H1 (cell line): ENCODE measurements around the gene ERG28. TPM values are rescaled to one million over a fixed set of nuclear protein-coding genes. Genes with fewer than 3 reads are reported as not detected.

Experiments used
- CTCF ChIA-PET: fragments of 300-600 bp; sonication (Branson Sonifier 250); formaldehyde crosslinking; loops from one replicate; lab custom pipeline; 2021; ENCODE audit not compliant: partially characterized antibody; lab: Charles Lee
- POLR2A ChIA-PET: fragments of 300-600 bp; sonication (Branson Sonifier 250); formaldehyde crosslinking; loops from one replicate; lab custom pipeline; 2021; ENCODE audit warnings: inconsistent platforms; ENCODE audit not compliant: partially characterized antibody; lab: Charles Lee
- DNase-seq, 2 experiments: peaks; one replicate each; pipeline versions ENCODE4 v3.0.0 to v3.0.0-alpha.2; 2010 to 2022; ENCODE audit warnings: low spot score in 2 of 2, low read depth in 1 of 2, mixed read lengths in 1 of 2
- FAIRE-seq: peaks from 2 replicates; lab custom pipeline; 2011; peaks lifted over from hg19 to GRCh38; lab: Jason Lieb, UNC
- H2AFZ ChIP-seq: 2 replicates; pipeline ENCODE4 v1.8.1; 2012; ENCODE audit warnings: low read length, inconsistent platforms
- H2AK5ac ChIP-seq: 2 replicates; pipeline ENCODE4 v1.6.1; 2013; ENCODE audit warnings: low read depth, low read length
- H2BK120ac ChIP-seq: replicated peaks from 2 replicates; pipeline ENCODE3; 2013; ENCODE audit warnings: low read depth, low read length, inconsistent platforms
- H2BK12ac ChIP-seq: 2 replicates; pipeline ENCODE4 v1.6.1; 2013; ENCODE audit warnings: low read depth, low read length
- H2BK15ac ChIP-seq: 2 replicates; pipeline ENCODE4 v1.6.1; 2013; ENCODE audit warnings: low read length
- H2BK20ac ChIP-seq: 2 replicates; pipeline ENCODE4 v1.6.1; 2013; ENCODE audit warnings: low read length
- H2BK5ac ChIP-seq: 2 replicates; pipeline ENCODE4 v1.6.1; 2013; ENCODE audit warnings: low read depth, low read length
- H3K14ac ChIP-seq: 2 replicates; pipeline ENCODE4 v1.6.1; 2013; ENCODE audit warnings: inconsistent platforms; ENCODE audit not compliant: insufficient read length
- H3K18ac ChIP-seq: 2 replicates; pipeline ENCODE4 v1.6.1; 2013; ENCODE audit warnings: low read length; ENCODE audit errors: extremely low read depth
- H3K23ac ChIP-seq: 2 replicates; pipeline ENCODE4 v1.6.1; 2013; ENCODE audit warnings: inconsistent platforms; ENCODE audit not compliant: insufficient read length
- H3K23me2 ChIP-seq: 2 replicates; pipeline ENCODE4 v1.6.1; 2013; ENCODE audit warnings: low read depth, low read length
- H3K27ac ChIP-seq: 2 replicates; pipeline ENCODE4 v1.6.1; 2011; ENCODE audit warnings: low read depth, low read length, inconsistent platforms
- H3K27me3 ChIP-seq, 4 experiments: replicated peaks in 1 of 4; 1 replicate in 1 of 4; 2 replicates in 3 of 4; pipeline versions ENCODE4 v1.6.1 to v1.8.1; 2011 to 2013; ENCODE audit warnings: low read length in 3 of 4, mild to moderate bottlenecking in 3 of 4, inconsistent platforms in 2 of 4, mixed read lengths in 2 of 4, moderate library complexity in 1 of 4; ENCODE audit not compliant: control insufficient read depth in 3 of 4, insufficient read depth in 3 of 4; ENCODE audit errors: extremely low read depth in 1 of 4
- H3K36me3 ChIP-seq, 4 experiments: 2 replicates each; pipeline versions ENCODE4 v1.6.1 to v1.8.1; 2011 to 2013; ENCODE audit warnings: mild to moderate bottlenecking in 4 of 4, low read length in 3 of 4, moderate library complexity in 2 of 4, control low read depth in 1 of 4, inconsistent platforms in 1 of 4; ENCODE audit not compliant: insufficient read depth in 4 of 4, control insufficient read depth in 2 of 4
- H3K4ac ChIP-seq: replicated peaks from 2 replicates; pipeline ENCODE3; 2013; ENCODE audit warnings: low read length, low read depth, mixed read lengths, inconsistent platforms; ENCODE audit not compliant: insufficient read length
- H3K4me1 ChIP-seq, 4 experiments: replicated peaks in 1 of 4; 1 replicate in 1 of 4; 2 replicates in 3 of 4; pipeline versions ENCODE4 v1.6.1 to v1.8.1; 2011 to 2013; ENCODE audit warnings: low read length in 3 of 4, inconsistent platforms in 2 of 4, mixed read lengths in 1 of 4; ENCODE audit not compliant: insufficient read depth in 4 of 4, control insufficient read depth in 3 of 4
- H3K4me2 ChIP-seq, 2 experiments: 2 replicates each; pipeline versions ENCODE4 v1.6.1 to v1.8.1; 2011 to 2013; ENCODE audit warnings: low read depth in 2 of 2, low read length in 2 of 2, control low read depth in 1 of 2, inconsistent platforms in 1 of 2, mild to moderate bottlenecking in 1 of 2; ENCODE audit not compliant: insufficient read depth in 1 of 2
- H3K4me3 ChIP-seq, 4 experiments: fragments of 200-600, 300-600 bp in 1 of 4; sonication (generic), shearing (Covaris generic), sonication (Bioruptor Twin) in 1 of 4; 2 replicates each; pipeline versions ENCODE4 v1.5.1 to v1.8.1; 2011 to 2016; ENCODE audit warnings: low read length in 4 of 4, low read depth in 3 of 4, control low read depth in 2 of 4, inconsistent platforms in 2 of 4, mild to moderate bottlenecking in 2 of 4, mixed read lengths in 1 of 4, moderate library complexity in 1 of 4; ENCODE audit not compliant: insufficient read depth in 2 of 4; ENCODE audit errors: extremely low read depth in 1 of 4
- H3K56ac ChIP-seq: replicated peaks from 2 replicates; pipeline ENCODE3; 2013; ENCODE audit warnings: low read depth, mild to moderate bottlenecking, mixed read lengths, low read length, inconsistent platforms; ENCODE audit not compliant: insufficient read length
- H3K79me1 ChIP-seq: 2 replicates; pipeline ENCODE4 v1.6.1; 2013; ENCODE audit warnings: low read depth, low read length, control low read depth
- H3K79me2 ChIP-seq, 2 experiments: 2 replicates each; pipeline versions ENCODE4 v1.6.1 to v1.8.1; 2012 to 2013; ENCODE audit warnings: low read length in 2 of 2, mild to moderate bottlenecking in 2 of 2, inconsistent platforms in 1 of 2; ENCODE audit not compliant: insufficient read depth in 2 of 2, control insufficient read depth in 1 of 2
- H3K9ac ChIP-seq, 4 experiments: replicated peaks in 1 of 4; 1 replicate in 1 of 4; 2 replicates in 3 of 4; pipeline versions ENCODE4 v1.6.1 to v1.8.1; 2011 to 2013; ENCODE audit warnings: low read depth in 3 of 4, low read length in 3 of 4, control low read depth in 2 of 4, mild to moderate bottlenecking in 2 of 4, moderate library complexity in 2 of 4, inconsistent platforms in 1 of 4; ENCODE audit errors: extremely low read depth in 1 of 4
- H3K9me3 ChIP-seq, 2 experiments: 2 replicates each; pipeline versions ENCODE4 v1.6.1 to v1.8.1; 2012 to 2013; ENCODE audit warnings: mild to moderate bottlenecking in 2 of 2, moderate library complexity in 2 of 2, control low read depth in 1 of 2, inconsistent platforms in 1 of 2, low read depth in 1 of 2, low read length in 1 of 2, mixed read lengths in 1 of 2; ENCODE audit not compliant: insufficient read depth in 2 of 2
- H4K20me1 ChIP-seq, 2 experiments: replicated peaks in 1 of 2; 2 replicates each; pipeline versions ENCODE3 to v1.8.1; 2011 to 2013; ENCODE audit warnings: inconsistent platforms in 2 of 2, low read length in 2 of 2, mild to moderate bottlenecking in 1 of 2; ENCODE audit not compliant: insufficient read depth in 2 of 2, control insufficient read depth in 1 of 2
- H4K5ac ChIP-seq: 2 replicates; pipeline ENCODE4 v1.6.1; 2013; ENCODE audit warnings: low read length, low read depth, mixed read lengths, inconsistent platforms; ENCODE audit not compliant: insufficient read length
- H4K8ac ChIP-seq: 2 replicates; pipeline ENCODE4 v1.8.0; 2013; ENCODE audit warnings: mild to moderate bottlenecking, moderate library complexity, low read length, inconsistent platforms; ENCODE audit not compliant: insufficient read depth; ENCODE audit errors: extremely low read depth
- H4K91ac ChIP-seq: replicated peaks from 2 replicates; pipeline ENCODE3; 2013; ENCODE audit warnings: low read length, mixed read lengths, inconsistent platforms; ENCODE audit not compliant: insufficient read length
- EGR1 ChIP-seq: IDR thresholded peaks from 2 replicates; pipeline ENCODE4 v1.6.1; 2011; ENCODE audit warnings: low read depth, low read length, borderline replicate concordance
- EP300 ChIP-seq, 2 experiments: IDR thresholded peaks; 1 replicate in 1 of 2; 2 replicates in 1 of 2; pipeline ENCODE4 v1.6.1; 2011 to 2012; ENCODE audit warnings: low read depth in 2 of 2, low read length in 2 of 2, mild to moderate bottlenecking in 2 of 2, borderline replicate concordance in 1 of 2, inconsistent platforms in 1 of 2, moderate library complexity in 1 of 2
- JUN ChIP-seq: IDR thresholded peaks from 2 replicates; pipeline ENCODE4 v1.6.1; 2011; ENCODE audit warnings: low read depth, mild to moderate bottlenecking, improper control_type of control experiment, low read length
- KDM5A ChIP-seq: fragments of 200-600 bp; IDR thresholded peaks from 2 replicates; pipeline ENCODE4 v1.7.1; 2012; ENCODE audit warnings: mild to moderate bottlenecking, low read length, inconsistent platforms, mixed read lengths
- ZNF274 ChIP-seq: IDR thresholded peaks from 2 replicates; pipeline ENCODE4 v1.7.0; 2012; ENCODE audit warnings: low read length, borderline replicate concordance; ENCODE audit errors: extremely low read depth
- WGBS, 2 experiments: shearing (Covaris generic) in 1 of 2; methylation state at CpG; one replicate each; pipeline versions ENCODE4 v1.1.6 to v1.1.7; 2013 to 2015; ENCODE audit warnings: low lambda C conversion rate in 2 of 2, mixed read lengths in 2 of 2, inconsistent platforms in 1 of 2, low coverage in 1 of 2, missing lambda C conversion rate in 1 of 2; ENCODE audit not compliant: insufficient replicate concordance in 2 of 2, insufficient coverage in 1 of 2, insufficient read length in 1 of 2; ENCODE audit errors: extremely low coverage in 1 of 2, missing lambda C conversion rate in 1 of 2; 5-methylcytosine and 5-hydroxymethylcytosine counted together
- polyA plus RNA-seq, 7 experiments: library from polyadenylated mRNA; depleted of rRNA in 3 of 7; stranded (reverse) in 5 of 7; unstranded in 2 of 7; fragments of >200 nt in 5 of 7; fragments of 200-250 nt in 2 of 7; gene quantifications; 1 replicate in 5 of 7; 2 replicates in 1 of 7; 4 replicates in 1 of 7; pipeline versions ENCODE4 v1.2.1 to v1.2.3, GENCODE V29; 2011 to 2013; ENCODE audit warnings: missing spikeins in 2 of 7, mixed read lengths in 2 of 7
- total RNA-seq: library from RNA; stranded (reverse); fragmentation: NEBNext Ultra II Directional; extraction: Animal tissue kit (Norgen Biotek cat#: 25700); gene quantifications from 2 replicates; pipeline ENCODE4 v1.2.1, GENCODE V29; 2021
- TF ChIP-seq, protein P1 (sequence below): IDR thresholded peaks from 2 replicates; pipeline ENCODE4 v1.6.1; 2012; ENCODE audit warnings: low read length, inconsistent platforms

ERG28 gene
- total and polyA plus RNA-seq, 2 of the 8 experiments (the other 6 are each of a cell fraction or from before 2014, with no cell fraction given) = 32.6 to 56.7 TPM

DNA sequence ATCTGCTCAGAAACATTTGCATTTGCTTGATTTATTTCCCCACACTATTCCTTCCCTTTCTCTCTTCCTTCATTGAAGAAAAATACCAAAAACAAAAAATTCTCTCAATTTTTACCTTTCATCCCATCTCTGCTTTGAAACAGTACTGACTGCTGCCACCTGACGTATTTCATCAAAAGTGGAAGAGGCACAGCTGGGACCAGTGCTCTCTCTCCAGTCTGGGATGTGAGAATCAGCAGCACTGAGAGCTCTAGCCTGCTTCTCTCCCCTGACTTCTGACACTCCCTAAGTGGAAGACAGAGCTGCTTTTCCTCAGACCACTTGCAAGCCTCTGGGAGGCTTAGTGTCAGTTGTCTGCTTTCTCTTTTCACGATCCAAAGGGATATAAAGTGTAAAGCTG lies 37.2 kb upstream of the ERG28 start:
- Histone ChIP-seq H2BK5ac (no peak overlapping the region), H4K8ac (no peak overlapping the region), H3K23ac (no peak overlapping the region), H3K9ac (no peak overlapping the region), H3K27ac (no peak overlapping the region), H4K5ac (no peak overlapping the region), H3K27me3 (no peaks in the 10 kb centered on the region), H3K4me2 (no peak overlapping the region), H2BK15ac (no peak overlapping the region), H3K4me3 (no peak overlapping the region), H2BK12ac (no peak overlapping the region), H3K14ac (no peak overlapping the region), H3K79me1 (no peaks in the 10 kb centered on the region), H3K4me1 (no peaks in the 10 kb centered on the region), H3K56ac (no peak overlapping the region), H4K20me1 (peaks cover 0 to 2% of the 10 kb centered on the region in 2 experiments), H3K79me2 (no peaks in the 10 kb centered on the region), H3K4ac (no peak overlapping the region), H4K91ac (no peak overlapping the region), H2BK20ac (no peak overlapping the region), H3K9me3 (peaks cover 0 to 4% of the 10 kb centered on the region in 2 experiments; a peak in 1 of 4 replicates), H3K18ac (no peak overlapping the region), H2AK5ac (no peak overlapping the region), H2AFZ (no peak overlapping the region), H2BK120ac (no peak overlapping the region), H3K23me2 (no peaks in the 10 kb centered on the region), H3K36me3 (peaks cover 0 to 42% (median 20%) of the 10 kb centered on the region in 4 experiments; a peak in 6 of 8 replicates)
- TF ChIP-seq JUN = no peak
- TF ChIP-seq ZNF274 = no peak
- no peak for TF ChIP-seq EP300 (IDR thresholded peaks at IDR 0.05; ENCODE audit: borderline replicate concordance in 1 of 2, low read depth in 2 of 2, low read length in 2 of 2)
- TF ChIP-seq KDM5A = no peak
- TF ChIP-seq, protein P1, sequence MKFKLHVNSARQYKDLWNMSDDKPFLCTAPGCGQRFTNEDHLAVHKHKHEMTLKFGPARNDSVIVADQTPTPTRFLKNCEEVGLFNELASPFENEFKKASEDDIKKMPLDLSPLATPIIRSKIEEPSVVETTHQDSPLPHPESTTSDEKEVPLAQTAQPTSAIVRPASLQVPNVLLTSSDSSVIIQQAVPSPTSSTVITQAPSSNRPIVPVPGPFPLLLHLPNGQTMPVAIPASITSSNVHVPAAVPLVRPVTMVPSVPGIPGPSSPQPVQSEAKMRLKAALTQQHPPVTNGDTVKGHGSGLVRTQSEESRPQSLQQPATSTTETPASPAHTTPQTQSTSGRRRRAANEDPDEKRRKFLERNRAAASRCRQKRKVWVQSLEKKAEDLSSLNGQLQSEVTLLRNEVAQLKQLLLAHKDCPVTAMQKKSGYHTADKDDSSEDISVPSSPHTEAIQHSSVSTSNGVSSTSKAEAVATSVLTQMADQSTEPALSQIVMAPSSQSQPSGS = no peak
- TF ChIP-seq EGR1 = no peak
- ChIA-PET CTCF (interaction anchor here (0.7 to 1.8 kb wide), 3 partner anchors 11 to 213 kb away, joined by 3 to 9 read pairs (median 7); no protein-coding TSS in a partner anchor), POLR2A (no interaction called here)
- FAIRE-seq (no peak), DNase-seq (no peak)
- WGBS, 2 experiments = 89% methylated on average over 2 of the region's 2 CpGs; no CpG with 5 or more reads in 1 of the 2 experiments
